GM18498 (cell line): Measurements from ENCODE around the gene CRYL1.
"Not testable (repeated sequence)": the region's sequence is repeated elsewhere in the genome, so short reads cannot be mapped to it uniquely, and the experiment has no call there.

Source experiments
- ATAC-seq: cut with Tn5 transposase; IDR thresholded peaks from one replicate; pipeline ENCODE4 v1.9.1; 2021; ENCODE audit warnings: mild to moderate bottlenecking, moderate library complexity; ENCODE audit not compliant: unreplicated experiment

The CRYL1 gene

DNA sequence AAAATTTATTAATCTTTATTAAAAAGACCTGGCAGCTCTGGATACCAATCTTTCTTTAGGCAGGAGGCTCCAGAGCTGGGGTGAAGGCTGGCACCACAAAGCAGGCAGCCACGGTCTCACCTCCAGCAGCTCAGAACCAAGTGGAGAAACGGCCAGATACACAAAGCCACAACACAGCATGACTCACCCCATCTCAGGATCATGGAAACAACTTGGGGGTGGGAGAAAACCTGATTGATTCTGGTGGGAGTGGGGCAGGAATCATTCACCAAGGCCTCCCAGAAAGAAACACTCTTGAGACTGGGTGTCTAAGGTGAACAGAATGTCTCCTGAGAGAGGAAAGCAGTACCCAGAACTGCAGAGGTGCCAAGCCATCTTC, 64.2 kb downstream of the CRYL1 start:
- ATAC-seq, result no peak

DNA sequence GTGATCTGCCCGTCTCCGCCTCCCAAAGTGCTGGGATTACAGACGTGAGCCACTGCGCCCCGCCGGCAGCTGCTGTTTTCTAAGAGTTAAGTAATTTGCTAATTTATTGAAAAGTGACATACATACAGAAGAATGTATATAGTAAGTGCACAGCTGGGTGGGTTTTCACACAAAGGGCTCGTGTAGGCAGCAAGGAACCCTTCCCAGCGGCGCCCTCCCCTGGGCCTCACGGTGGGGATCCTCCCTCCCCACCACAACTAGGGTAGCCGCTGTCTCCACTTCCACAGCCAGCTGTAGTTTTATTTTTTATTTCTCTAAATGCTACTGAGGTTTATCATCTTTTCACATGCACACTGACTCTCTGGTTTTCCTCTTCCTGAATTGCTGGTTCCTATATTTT, 64.9 kb downstream of the CRYL1 start:
- ATAC-seq, result no peak

DNA sequence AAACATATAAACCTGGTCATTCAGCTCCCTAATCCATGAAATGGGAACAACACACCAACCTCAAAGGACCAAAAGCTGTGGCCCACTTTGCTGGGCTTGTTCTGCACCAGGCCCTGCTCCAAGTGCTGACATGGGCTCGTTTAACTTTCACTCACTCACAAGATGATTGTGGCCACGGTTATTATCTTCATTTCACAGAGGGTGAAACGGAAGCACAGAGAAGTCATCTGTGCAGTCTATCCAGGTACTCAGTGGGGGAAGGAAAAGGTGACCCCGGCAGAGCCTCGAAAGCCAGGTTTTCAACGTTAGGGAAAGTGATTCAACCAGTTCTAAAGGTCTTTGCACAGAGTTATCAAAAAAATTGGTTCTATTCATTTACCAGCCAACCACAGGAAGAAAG, 68.0 kb downstream of the CRYL1 start:
- no peak for ATAC-seq

DNA sequence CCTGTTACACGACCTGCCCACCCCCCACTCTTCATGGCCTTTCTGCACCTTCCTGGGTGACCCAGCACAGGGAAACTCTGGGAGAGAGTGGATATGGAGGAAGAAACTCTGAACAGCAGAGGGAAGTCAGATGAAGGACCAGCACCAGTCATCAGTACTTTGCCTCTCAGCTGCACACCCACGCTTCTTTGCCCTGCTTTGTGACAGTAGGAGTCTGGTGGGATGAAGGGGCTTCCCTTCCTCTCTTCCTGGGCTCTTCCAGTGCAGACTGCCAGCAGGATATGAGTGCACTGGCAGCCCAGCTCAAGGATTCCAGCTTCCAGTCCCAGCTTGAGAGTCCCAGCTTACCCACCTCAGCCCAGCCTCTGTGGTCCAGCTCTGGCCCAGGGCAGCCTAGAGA, 68.9 kb downstream of the CRYL1 start:
- no peak for ATAC-seq

DNA sequence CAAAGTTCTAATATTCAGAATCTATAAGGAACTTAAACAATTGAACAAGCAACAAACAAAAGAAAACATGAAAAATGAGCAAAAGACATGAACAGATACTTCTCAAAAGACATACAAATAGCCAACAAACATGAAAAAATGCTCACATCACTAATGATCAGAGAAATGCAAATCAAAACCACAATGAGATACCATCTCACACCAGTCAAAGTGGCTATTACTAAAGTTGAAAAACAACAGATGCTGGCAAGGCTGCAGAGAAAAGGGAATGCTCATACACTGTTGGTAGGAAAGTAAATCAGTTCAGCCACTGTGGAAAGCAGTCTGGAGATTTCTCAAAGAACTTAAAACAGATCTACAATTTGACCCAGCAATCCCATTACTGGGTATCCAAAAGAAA, 74.3 kb downstream of the CRYL1 start:
- no peak for ATAC-seq

DNA sequence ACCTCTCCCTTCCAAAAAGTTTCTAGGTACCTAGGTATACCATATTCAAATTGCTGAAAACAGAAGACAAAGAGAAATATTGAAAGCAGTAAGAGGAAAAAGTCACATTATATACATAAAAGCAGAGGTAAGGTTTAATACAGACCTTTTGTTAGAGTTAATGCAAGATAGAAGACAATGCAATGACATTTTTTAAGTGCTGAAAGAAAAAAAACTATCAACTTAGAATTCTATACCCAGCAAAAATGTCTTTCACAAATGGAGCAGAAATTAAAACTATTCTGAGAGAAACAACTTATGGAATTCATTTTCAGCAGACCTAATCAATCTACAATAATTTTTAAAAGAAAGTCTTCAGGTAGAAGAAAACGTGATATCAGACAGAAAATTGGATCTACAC, 77.2 kb downstream of the CRYL1 start:
- ATAC-seq, result no peak

DNA sequence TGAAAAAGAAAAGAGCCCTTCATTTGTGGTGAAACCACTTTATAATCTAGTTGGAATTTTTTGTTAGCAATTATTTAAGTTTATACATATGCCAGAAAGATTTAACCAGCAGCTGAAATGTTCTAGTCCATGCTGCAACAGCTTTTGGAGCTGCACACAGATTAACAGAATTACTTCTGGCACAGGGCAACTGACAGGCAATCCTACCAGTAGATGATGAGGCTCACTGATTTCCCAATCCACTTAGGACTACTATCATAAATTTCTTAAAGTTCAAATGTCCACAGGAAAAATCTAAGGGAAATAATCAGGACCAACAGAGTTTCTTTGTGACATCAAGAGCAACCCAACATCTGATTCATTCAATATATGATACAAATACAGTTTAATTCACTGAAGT, 78.8 kb downstream of the CRYL1 start:
- no peak for ATAC-seq

DNA sequence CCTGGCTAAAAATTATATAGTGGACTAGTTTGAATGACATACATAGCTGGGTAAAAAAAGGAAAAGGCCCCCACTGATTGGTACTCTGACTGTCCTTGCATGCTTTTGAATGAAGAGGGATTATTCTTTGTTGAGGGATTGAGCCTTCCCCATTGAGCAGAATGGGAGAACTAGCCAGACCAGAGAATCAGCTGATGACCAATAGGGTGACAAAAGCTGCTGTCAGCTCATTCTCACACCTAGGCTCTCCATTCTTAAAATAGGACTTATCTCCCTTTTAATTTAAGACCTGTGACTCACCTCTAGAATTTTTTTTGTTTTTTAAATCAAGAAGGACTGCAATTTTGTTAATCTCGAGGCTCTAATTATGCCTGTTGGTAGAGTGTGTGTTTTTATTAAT, 79.3 kb downstream of the CRYL1 start:
- no peak for ATAC-seq

DNA sequence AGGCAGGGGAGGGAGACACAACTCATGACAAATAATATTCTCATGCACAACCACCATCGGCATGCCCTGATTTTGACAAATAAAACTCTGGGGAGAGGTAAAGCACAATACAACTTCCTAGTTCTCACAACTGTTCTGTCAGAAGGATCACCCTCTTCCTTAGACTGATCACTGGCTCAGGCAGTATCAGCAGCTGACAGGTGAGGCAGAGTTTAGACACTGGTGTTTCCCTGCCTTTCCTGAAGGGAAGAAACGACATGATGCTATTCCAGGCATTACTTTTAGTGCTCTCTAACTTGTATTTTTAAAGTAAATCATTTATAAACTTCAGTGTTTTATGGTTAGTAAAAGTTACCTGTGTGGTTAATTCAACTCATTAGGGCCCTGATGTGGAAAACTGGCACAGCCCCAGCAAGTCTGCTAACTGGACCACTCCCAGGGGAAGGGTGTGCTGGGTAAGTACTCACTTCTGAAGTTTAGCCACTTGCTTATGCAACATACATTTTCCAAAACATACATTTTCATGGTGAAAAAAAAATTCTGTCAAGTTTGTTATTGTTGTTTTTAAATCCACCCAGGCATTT, 82.8 kb downstream of the CRYL1 start:
- no peak for ATAC-seq

DNA sequence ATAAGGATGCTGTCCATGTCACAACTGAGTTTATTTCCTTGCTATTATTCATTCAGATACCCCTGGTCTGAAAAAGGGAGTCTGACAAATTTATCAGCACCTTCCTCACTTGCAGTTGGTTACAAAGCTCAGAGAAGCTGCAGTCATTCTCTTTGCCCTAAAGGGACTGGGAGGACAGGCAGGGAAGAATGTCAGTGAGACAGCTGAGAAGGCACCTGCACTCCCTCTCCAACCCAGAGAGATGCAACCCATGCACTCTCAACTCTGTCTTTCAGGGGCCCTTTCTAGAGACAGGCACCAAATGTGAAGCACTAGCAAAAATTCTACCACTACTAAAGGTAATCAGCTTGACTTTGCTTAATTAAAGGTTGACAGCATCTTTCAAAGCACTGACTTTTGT, 83.3 kb downstream of the CRYL1 start:
- ATAC-seq, result no peak

DNA sequence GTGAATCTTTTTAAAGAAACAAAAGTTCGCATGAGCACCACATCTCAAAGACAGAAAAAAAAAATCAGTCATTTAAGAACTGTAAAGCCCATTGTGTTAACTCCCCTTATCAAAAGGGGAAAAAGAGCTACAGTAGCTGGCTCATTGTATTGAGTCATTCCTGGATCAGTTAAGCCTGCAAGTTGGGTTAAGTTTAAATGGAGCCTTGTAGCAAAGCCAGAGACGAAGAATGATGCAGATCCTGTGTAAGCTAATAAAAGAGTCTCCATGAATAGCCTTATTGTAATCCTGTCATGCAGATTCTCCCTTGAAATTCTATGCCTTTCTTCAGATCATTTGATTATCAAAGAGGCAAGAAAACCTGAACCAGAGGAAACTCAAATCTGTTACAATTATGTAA, 83.8 kb downstream of the CRYL1 start:
- ATAC-seq, result no peak

DNA sequence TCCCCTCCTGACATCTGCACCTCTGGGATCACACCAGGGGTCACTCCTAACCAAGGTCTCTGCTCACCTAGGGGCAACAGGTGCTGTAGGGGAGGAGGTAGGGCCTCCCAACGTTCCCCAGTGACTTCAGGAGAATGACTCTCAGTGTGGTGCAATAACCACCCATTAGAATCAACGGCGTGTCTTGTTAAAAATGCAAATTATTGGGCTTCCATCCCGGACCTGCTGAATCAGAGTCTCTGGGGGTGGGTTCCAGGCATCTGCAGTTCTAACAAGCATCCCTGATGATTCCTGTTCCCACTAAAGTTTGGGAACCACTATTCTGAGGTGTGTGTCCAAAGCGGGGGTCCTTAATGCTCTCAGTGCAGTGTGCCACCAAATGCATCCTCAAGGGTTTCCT, 84.6 kb downstream of the CRYL1 start:
- no peak for ATAC-seq

DNA sequence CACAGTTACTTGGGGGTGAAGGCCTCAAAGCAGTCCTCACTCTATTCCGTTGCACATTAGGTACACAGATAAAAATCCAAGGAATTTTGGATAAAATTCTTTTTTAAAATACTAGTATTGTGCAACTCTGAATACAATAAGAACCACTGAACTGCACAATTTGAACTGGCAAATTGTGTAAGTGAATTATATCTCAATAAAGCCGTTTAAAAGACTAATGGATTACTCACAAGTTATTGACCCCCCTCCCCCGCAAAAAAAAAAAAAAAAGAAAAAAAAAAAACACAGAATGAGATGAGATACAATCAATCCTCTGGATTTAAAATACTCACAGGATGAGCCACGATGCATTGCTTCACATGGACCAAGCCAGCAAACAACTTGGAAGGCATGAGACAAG, 86.4 kb downstream of the CRYL1 start:
- no peak for ATAC-seq

DNA sequence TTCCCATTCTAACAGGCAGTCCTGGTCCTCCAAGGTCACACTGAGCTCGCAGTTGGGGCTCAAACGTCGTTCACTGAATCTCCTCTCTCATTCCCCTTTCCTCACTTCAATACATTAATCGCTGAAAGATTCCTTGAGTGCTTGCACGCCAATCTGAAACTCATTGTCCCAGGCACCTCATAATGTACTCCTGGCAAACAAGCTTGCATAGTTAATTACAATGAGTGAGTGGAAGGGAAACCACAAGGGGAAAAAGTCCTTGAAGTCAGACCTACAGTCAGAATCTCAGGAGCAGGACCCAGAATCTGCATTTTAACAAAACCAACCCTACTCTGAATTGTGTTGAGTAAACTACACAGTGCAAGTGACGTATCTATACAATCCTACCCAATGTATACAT, 86.9 kb downstream of the CRYL1 start:
- no peak for ATAC-seq

DNA sequence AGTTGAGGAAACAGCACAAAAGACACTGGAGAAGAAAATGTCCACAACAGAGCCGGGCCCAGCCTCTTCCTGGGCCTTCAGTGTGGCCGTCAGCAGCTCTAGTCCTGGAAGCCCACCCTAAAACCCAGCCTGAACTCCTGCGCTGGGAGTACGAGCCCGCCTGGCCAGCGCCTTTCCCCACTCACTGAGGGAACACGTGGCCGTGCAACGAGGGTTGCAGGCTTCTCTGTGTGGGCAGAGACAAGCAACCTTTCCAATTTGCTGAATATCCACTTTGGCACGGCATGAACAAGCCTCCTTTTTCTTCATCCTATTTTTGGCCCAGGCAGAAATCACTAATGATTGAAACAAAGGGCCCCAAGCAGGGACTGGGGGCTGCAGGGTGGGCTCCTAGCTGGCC, 89.2 kb downstream of the CRYL1 start:
- no peak for ATAC-seq

DNA sequence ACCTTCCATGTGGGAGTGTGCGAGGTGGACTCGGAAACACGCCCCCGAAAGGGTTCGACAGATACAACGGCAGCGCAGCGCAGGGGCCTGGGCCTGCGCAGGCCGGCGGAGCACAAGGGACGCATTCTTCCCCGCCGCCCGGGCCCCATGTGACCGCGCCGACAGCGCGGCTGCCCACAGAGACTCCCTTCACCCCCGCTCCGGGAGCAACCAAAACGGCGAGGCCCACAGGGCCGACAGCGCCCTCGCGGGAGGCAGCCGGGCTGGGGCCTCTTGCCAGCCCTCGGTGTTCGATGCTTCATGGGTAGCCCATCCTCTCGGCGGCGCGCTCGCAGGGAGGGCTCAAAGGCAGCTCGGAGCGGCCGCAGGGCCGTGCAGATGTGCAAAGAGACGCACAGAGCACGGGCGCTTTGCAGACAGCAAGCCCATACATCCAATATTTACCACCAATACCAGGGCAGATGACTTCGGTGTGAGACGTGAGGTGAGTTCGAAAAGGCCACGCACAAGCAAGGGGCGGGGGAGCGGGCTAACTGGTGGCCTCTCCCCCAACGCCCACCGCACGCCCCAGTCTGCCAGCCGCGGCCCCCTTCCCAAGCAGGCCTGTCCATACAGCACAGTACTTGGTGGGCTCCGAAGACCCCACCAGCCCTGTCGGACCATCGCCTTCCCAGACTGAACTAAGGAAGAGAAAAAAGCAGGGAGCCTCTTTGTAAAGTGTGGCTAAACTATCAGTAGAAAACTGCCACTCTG, 89.9 kb downstream of the CRYL1 start:
- no peak for ATAC-seq

DNA sequence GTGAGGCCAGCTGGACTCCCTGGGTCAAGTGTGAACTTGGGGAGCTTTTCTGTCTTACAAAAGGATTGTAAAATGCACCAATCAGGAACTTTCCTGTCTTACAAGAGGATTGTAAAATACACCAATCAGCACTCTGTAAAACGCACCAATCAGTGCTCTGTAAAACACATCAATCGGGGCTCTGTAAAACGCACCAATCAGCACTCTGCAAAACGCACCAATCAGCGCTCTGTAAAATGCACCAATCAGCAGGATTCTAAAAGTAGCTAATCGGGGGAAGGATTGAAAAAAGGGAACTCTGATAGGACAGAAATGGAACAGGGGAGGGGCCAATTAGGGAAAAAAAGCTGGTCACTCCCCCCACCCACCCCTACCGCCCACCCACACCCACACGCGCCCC, 91.4 kb downstream of the CRYL1 start:
- ATAC-seq, result not testable (repeated sequence)

DNA sequence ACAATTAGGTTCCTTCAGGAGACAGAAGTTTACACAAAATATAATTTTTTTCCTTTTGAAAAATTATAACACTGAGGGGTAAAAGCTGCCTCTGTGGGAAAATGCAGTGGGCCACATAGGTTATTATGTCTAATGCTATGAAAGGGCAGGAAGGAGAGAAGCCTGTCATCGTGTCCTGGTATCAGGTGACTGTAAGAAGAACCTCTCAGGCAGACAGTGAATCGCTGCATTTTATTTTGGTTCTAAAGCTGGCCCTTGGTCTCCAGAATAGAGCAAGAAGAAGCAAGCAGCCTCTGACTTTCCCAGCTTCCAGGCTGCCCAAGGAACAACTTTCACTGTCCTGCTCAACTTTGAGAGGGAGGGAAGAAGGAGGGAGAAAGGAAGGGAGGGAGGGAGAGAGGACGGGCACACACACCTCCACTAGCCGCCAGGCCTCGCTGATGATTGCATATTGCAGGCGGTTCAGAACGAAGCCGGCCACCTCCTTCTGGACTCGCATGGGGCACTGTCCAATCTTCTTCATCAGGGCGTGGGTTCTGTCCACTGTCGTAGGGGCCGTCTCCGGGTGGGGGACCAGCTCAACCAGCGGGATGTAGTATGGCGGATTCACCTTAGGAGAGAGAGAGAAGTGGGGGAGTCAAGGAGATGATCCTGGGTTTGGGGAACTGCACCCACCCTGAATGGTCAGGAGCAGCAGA, 93.8 kb downstream of the CRYL1 start:
- no peak for ATAC-seq

DNA sequence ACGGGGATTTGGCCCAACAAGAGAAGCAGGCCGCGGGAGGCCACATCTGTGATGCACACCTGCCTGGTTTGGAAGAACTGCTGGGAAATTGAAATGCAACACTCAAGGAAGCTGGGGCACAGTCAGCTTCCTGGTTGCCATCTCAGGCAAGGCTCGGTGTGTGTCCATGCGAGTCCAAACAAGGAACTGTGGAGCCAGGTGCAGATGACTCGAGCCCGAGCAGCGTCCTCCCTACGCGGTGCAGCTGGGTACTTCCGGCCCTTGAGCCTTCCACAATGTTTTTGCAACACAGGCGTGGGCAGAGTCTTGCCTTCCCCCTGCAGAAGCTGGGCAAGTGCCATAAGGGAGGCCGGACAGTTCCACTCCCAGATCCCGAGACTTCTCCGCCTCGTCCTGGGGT, 94.6 kb downstream of the CRYL1 start:
- ATAC-seq, result no peak

DNA sequence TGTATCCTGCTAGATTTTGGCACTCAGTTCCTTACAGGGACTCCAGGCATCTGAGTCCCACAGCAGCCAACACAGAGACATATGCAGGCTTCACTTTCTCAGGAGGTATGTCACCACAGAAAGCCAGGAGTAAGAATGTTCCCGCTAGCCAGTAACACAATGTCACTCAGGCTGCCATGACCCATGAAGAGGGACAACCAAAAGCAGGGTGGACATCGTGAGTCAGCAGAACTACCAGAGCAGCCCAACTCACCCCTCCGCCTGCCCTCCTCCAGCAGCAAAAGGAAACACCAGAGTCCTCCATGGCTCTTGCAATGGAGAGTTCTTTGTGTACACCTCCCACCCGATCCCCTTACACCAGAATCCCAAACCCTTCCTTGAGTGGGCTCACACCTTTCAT, 95.4 kb downstream of the CRYL1 start:
- ATAC-seq, result no peak

DNA sequence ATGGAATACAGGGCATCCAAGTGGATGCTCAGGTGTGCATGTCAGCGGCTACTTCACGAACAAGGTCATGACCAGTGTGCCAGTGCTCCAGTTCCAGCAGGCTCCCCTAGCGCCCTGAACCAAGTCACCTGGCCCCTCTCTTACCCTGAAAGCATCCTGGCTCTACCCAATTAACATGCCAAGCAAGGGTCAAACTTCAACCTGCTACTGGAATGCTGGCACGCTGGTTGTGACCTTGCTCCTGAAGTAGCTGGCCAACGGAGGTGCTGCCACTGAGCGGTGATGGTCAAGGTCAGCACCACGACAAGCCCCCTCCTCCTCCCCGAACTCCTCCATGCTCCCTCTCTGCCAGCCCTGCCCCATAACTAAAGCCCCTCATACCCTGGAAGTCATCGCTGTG, 96.0 kb downstream of the CRYL1 start:
- ATAC-seq, result no peak
